A549 (cell line): ENCODE results near the gene LENG1. TPM values are rescaled to one million over a fixed set of nuclear protein-coding genes. Genes with fewer than 3 reads are reported as not detected.

Experiments
- BHLHE40 ChIP-seq: IDR thresholded peaks from 2 replicates; pipeline ENCODE4 v1.6.1; 2012; ENCODE audit warnings: low read depth, low read length, inconsistent platforms
- CBX2 ChIP-seq: fragments of 200-600 bp; sonication (generic); IDR thresholded peaks from 2 replicates; pipeline ENCODE4 v1.6.1; 2016; ENCODE audit warnings: low read depth, mild to moderate bottlenecking, borderline replicate concordance
- CEBPB ChIP-seq, 2 experiments: fragments of >200 bp in 1 of 2; sonication (Bioruptor Twin) in 1 of 2; formaldehyde crosslinking in 1 of 2; IDR thresholded peaks; 2 replicates each; pipeline ENCODE4 v1.6.1; 2012 to 2016
- CHD2 ChIP-seq: fragments of 150-350 bp; IDR thresholded peaks from 2 replicates; pipeline ENCODE4 v1.6.1; 2014; ENCODE audit warnings: low read length; ENCODE audit not compliant: partially characterized antibody
- CHD4 ChIP-seq: fragments of 200-600 bp; sonication (generic); IDR thresholded peaks from 2 replicates; pipeline ENCODE4 v1.6.1; 2016; ENCODE audit warnings: antibody characterized with exemption, mild to moderate bottlenecking, borderline replicate concordance
- EHMT2 ChIP-seq: fragments of 200-600 bp; sonication (generic); IDR thresholded peaks from 2 replicates; pipeline ENCODE4 v1.6.1; 2016; ENCODE audit warnings: antibody characterized with exemption, low read depth, mild to moderate bottlenecking, moderate library complexity
- ESRRA ChIP-seq: fragments of 150-350 bp; IDR thresholded peaks from 2 replicates; pipeline ENCODE4 v1.6.1; 2014; ENCODE audit warnings: mild to moderate bottlenecking, low read length, borderline replicate concordance
- FOSB ChIP-seq: fragments of 250-450 bp; sonication (Bioruptor Pico); IDR thresholded peaks from 2 replicates; pipeline ENCODE4 v1.5.0; 2020; ENCODE audit warnings: mild to moderate bottlenecking, moderate library complexity
- FOSL2 ChIP-seq, 2 experiments: fragments of 450-650 bp in 1 of 2; fragments of >200 bp in 1 of 2; sonication (Bioruptor Twin) in 1 of 2; formaldehyde crosslinking; IDR thresholded peaks; 2 replicates each; pipeline versions ENCODE4 v1.5.0 to v1.6.1; 2016 to 2020; ENCODE audit warnings: mild to moderate bottlenecking in 1 of 2, moderate library complexity in 1 of 2
- HDAC2 ChIP-seq: fragments of 200-600 bp; sonication (generic); IDR thresholded peaks from 2 replicates; pipeline ENCODE4 v1.6.1; 2016
- HOXA7 ChIP-seq: fragments of 250-450 bp; sonication (Bioruptor Pico); IDR thresholded peaks from 2 replicates; pipeline ENCODE4 v1.5.0; 2020; ENCODE audit warnings: mild to moderate bottlenecking, moderate library complexity
- HOXB13 ChIP-seq: fragments of 250-450 bp; sonication (Bioruptor Pico); IDR thresholded peaks from 2 replicates; pipeline ENCODE4 v1.5.0; 2020; ENCODE audit warnings: low read depth, mild to moderate bottlenecking, moderate library complexity
- JUN ChIP-seq, 2 experiments: fragments of >200 bp; sonication (Bioruptor Twin); formaldehyde crosslinking; IDR thresholded peaks; 2 replicates in 1 of 2; 3 replicates in 1 of 2; pipeline ENCODE4 v1.6.1; 2016 to 2017
- MAZ ChIP-seq: fragments of 150-350 bp; IDR thresholded peaks from 2 replicates; pipeline ENCODE4 v1.6.1; 2014; ENCODE audit warnings: antibody characterized with exemption, low read depth, low read length, borderline replicate concordance
- NFE2L2 ChIP-seq: fragments of 150-350 bp; conservative IDR thresholded peaks from 2 replicates; pipeline ENCODE4 v1.6.1; 2014; ENCODE audit warnings: low read length
- NR3C1 ChIP-seq: fragments of >200 bp; sonication (Bioruptor Twin); formaldehyde crosslinking; IDR thresholded peaks from 3 replicates; pipeline ENCODE4 v1.6.1; 2017
- PHF8 ChIP-seq: fragments of 200-600 bp; sonication (generic); IDR thresholded peaks from 2 replicates; pipeline ENCODE4 v1.6.1; 2016; ENCODE audit warnings: low read depth, mild to moderate bottlenecking, antibody characterized with exemption, moderate library complexity, borderline replicate concordance
- POLR2AphosphoS2 ChIP-seq: conservative IDR thresholded peaks from 2 replicates; pipeline ENCODE4 v1.6.1; 2012; ENCODE audit warnings: low read length, improper control_type of control experiment, inconsistent platforms
- RAD21 ChIP-seq, 2 experiments: fragments of >200 bp in 1 of 2; sonication (Bioruptor Twin) in 1 of 2; formaldehyde crosslinking in 1 of 2; IDR thresholded peaks in 1 of 2; conservative IDR thresholded peaks in 1 of 2; 2 replicates in 1 of 2; 3 replicates in 1 of 2; pipeline ENCODE4 v1.6.1; 2012 to 2018; ENCODE audit warnings: inconsistent platforms in 1 of 2
- RFX5 ChIP-seq: fragments of 450-650 bp; IDR thresholded peaks from 2 replicates; pipeline ENCODE4 v1.7.1; 2014; ENCODE audit warnings: antibody characterized with exemption, mild to moderate bottlenecking, moderate library complexity
- RNF2 ChIP-seq: fragments of 200-600 bp; sonication (generic); IDR thresholded peaks from 2 replicates; pipeline ENCODE4 v1.6.1; 2016; ENCODE audit warnings: low read depth, mild to moderate bottlenecking, antibody characterized with exemption, moderate library complexity, borderline replicate concordance
- SMC3 ChIP-seq: fragments of >200 bp; sonication (Bioruptor Twin); formaldehyde crosslinking; IDR thresholded peaks from 3 replicates; pipeline ENCODE4 v1.6.1; 2018; ENCODE audit warnings: inconsistent platforms
- SREBF2 ChIP-seq: fragments of 450-650 bp; IDR thresholded peaks from 2 replicates; pipeline ENCODE4 v1.6.1; 2014; ENCODE audit warnings: mild to moderate bottlenecking, moderate library complexity
- TFCP2L1 ChIP-seq: fragments of 250-450 bp; sonication (Bioruptor Pico); IDR thresholded peaks from 2 replicates; pipeline ENCODE4 v1.5.0; 2021; ENCODE audit warnings: mild to moderate bottlenecking
- polyA plus RNA-seq, 4 experiments: library from polyadenylated mRNA; depleted of rRNA in 3 of 4; stranded (reverse); fragments of >200 nt; fragmentation: RNase III in 1 of 4; extraction: RNeasy Plus Mini Kit Qiagen cat#74134 plus additional on column Dnase treatment in 1 of 4; gene quantifications; 2 replicates in 3 of 4; 3 replicates in 1 of 4; pipeline ENCODE4 v1.2.3, GENCODE V29; 2011 to 2017
- TF ChIP-seq, protein P1 (sequence below): fragments of 200-600 bp; sonication (generic); IDR thresholded peaks from 2 replicates; pipeline ENCODE4 v1.6.1; 2016; ENCODE audit warnings: antibody characterized with exemption, mild to moderate bottlenecking, moderate library complexity
- TF ChIP-seq, protein P2 (sequence below): fragments of >200 bp; sonication (Bioruptor Twin); formaldehyde crosslinking; IDR thresholded peaks from 3 replicates; pipeline ENCODE4 v1.5.1; 2016
- TF ChIP-seq, protein P3 (sequence below): fragments of >200 bp; sonication (Bioruptor Twin); formaldehyde crosslinking; IDR thresholded peaks from 2 replicates; pipeline ENCODE4 v1.6.1; 2016
- TF ChIP-seq, protein P4 (sequence below): fragments of 150-350 bp; IDR thresholded peaks from 2 replicates; pipeline ENCODE4 v1.6.1; 2014; ENCODE audit warnings: low read depth, mild to moderate bottlenecking, low read length
- TF ChIP-seq, protein P5 (sequence below): fragments of 450-650 bp; IDR thresholded peaks from 2 replicates; pipeline ENCODE4 v1.6.1; 2014; ENCODE audit warnings: antibody characterized with exemption
- TF ChIP-seq, protein P6 (sequence below): IDR thresholded peaks from 2 replicates; pipeline ENCODE4 v1.6.1; 2012
- TF ChIP-seq, protein P7 (sequence below): fragments of 250-450 bp; sonication (Bioruptor Pico); IDR thresholded peaks from 2 replicates; pipeline ENCODE4 v1.5.0; 2021; ENCODE audit warnings: mild to moderate bottlenecking, moderate library complexity, borderline replicate concordance

Gene LENG1
- polyA plus RNA-seq, 2 of the 4 experiments (the other 2 are of a cell fraction) = 13.3 to 13.8 TPM

DNA sequence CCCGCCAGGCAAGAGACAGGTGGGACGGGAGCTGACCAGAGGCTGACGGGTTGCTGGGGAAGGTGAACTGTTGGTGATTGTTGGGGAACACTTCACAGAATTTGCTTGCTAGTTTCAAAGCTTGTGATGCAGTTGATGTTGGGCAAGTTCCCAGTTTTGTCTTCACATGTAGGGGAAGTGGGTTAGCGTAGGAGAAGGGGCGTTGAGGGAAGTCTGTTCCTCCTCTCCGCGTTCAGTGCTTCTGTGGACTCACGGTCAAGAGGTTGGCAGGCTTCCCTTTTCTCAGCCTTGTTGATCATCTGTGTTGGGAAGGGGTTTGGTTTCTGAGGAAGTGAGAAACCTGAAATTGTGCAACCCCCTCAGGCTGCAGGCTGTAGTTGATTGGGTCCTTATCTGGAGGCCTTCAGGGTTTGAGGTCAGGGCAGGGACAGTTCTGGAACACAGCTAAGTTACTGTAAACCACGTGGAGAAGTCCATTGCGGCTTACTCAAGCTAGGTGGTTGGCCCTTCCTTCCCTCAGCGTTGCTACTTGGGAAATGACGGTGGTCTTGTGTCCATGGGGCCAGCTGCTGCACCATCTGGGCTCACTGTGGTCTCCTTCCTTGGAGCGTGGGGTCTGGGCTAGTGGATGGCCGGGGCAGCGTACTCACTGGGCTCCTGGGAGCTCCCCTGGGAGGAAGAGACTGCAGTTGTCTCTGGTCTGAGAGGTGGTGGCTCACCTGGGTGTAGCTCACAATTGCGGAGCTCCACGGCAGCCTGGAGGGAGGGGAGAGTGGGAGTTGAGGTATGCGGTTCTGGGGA, 48.7 kb upstream of the LENG1 start (continued):
- TF ChIP-seq, protein P1, sequence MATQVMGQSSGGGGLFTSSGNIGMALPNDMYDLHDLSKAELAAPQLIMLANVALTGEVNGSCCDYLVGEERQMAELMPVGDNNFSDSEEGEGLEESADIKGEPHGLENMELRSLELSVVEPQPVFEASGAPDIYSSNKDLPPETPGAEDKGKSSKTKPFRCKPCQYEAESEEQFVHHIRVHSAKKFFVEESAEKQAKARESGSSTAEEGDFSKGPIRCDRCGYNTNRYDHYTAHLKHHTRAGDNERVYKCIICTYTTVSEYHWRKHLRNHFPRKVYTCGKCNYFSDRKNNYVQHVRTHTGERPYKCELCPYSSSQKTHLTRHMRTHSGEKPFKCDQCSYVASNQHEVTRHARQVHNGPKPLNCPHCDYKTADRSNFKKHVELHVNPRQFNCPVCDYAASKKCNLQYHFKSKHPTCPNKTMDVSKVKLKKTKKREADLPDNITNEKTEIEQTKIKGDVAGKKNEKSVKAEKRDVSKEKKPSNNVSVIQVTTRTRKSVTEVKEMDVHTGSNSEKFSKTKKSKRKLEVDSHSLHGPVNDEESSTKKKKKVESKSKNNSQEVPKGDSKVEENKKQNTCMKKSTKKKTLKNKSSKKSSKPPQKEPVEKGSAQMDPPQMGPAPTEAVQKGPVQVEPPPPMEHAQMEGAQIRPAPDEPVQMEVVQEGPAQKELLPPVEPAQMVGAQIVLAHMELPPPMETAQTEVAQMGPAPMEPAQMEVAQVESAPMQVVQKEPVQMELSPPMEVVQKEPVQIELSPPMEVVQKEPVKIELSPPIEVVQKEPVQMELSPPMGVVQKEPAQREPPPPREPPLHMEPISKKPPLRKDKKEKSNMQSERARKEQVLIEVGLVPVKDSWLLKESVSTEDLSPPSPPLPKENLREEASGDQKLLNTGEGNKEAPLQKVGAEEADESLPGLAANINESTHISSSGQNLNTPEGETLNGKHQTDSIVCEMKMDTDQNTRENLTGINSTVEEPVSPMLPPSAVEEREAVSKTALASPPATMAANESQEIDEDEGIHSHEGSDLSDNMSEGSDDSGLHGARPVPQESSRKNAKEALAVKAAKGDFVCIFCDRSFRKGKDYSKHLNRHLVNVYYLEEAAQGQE = no peak; the same call in 1 of the 2 replicates
- no peak for TF ChIP-seq CHD4
- no peak for TF ChIP-seq RAD21 (conservative IDR thresholded peaks at IDR 0.05 in 1 of 2, IDR thresholded peaks at IDR 0.05 in 1 of 2)
- TF ChIP-seq FOSL2 (IDR thresholded peaks at IDR 0.05) = no peak
- no peak; the same call in 1 of the 2 replicates for TF ChIP-seq FOSL2 (CRISPR knock-in tag; IDR thresholded peaks at IDR 0.05)
- TF ChIP-seq SREBF2 = no peak
- peak; percentile 96 for TF ChIP-seq TFCP2L1 (CRISPR knock-in tag)
- no peak for TF ChIP-seq NFE2L2
- peak; percentile 98 for TF ChIP-seq HOXA7 (CRISPR knock-in tag)
- no peak for TF ChIP-seq SMC3
- TF ChIP-seq RFX5 = no peak
- TF ChIP-seq, protein P2, sequence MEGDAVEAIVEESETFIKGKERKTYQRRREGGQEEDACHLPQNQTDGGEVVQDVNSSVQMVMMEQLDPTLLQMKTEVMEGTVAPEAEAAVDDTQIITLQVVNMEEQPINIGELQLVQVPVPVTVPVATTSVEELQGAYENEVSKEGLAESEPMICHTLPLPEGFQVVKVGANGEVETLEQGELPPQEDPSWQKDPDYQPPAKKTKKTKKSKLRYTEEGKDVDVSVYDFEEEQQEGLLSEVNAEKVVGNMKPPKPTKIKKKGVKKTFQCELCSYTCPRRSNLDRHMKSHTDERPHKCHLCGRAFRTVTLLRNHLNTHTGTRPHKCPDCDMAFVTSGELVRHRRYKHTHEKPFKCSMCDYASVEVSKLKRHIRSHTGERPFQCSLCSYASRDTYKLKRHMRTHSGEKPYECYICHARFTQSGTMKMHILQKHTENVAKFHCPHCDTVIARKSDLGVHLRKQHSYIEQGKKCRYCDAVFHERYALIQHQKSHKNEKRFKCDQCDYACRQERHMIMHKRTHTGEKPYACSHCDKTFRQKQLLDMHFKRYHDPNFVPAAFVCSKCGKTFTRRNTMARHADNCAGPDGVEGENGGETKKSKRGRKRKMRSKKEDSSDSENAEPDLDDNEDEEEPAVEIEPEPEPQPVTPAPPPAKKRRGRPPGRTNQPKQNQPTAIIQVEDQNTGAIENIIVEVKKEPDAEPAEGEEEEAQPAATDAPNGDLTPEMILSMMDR = no peak
- no peak for TF ChIP-seq ESRRA
- no peak for TF ChIP-seq HOXB13 (CRISPR knock-in tag)
- no peak for TF ChIP-seq NR3C1
- TF ChIP-seq MAZ = no peak
- TF ChIP-seq PHF8 = no peak
- TF ChIP-seq RNF2 = no peak
- peak; percentile 92; the same call in 1 of the 2 replicates for TF ChIP-seq POLR2AphosphoS2
- TF ChIP-seq, protein P3, sequence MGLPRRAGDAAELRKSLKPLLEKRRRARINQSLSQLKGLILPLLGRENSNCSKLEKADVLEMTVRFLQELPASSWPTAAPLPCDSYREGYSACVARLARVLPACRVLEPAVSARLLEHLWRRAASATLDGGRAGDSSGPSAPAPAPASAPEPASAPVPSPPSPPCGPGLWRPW = no peak
- TF ChIP-seq CBX2 = no peak
- TF ChIP-seq, protein P4, sequence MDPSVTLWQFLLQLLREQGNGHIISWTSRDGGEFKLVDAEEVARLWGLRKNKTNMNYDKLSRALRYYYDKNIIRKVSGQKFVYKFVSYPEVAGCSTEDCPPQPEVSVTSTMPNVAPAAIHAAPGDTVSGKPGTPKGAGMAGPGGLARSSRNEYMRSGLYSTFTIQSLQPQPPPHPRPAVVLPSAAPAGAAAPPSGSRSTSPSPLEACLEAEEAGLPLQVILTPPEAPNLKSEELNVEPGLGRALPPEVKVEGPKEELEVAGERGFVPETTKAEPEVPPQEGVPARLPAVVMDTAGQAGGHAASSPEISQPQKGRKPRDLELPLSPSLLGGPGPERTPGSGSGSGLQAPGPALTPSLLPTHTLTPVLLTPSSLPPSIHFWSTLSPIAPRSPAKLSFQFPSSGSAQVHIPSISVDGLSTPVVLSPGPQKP = no peak
- TF ChIP-seq, protein P5, sequence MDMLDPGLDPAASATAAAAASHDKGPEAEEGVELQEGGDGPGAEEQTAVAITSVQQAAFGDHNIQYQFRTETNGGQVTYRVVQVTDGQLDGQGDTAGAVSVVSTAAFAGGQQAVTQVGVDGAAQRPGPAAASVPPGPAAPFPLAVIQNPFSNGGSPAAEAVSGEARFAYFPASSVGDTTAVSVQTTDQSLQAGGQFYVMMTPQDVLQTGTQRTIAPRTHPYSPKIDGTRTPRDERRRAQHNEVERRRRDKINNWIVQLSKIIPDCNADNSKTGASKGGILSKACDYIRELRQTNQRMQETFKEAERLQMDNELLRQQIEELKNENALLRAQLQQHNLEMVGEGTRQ = no peak
- no peak for TF ChIP-seq EHMT2
- peak; percentile 95 for TF ChIP-seq FOSB (CRISPR knock-in tag)
- TF ChIP-seq, protein P6, sequence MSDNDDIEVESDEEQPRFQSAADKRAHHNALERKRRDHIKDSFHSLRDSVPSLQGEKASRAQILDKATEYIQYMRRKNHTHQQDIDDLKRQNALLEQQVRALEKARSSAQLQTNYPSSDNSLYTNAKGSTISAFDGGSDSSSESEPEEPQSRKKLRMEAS = no peak
- TF ChIP-seq CHD2 = peak; percentile 45
- TF ChIP-seq, protein P7, sequence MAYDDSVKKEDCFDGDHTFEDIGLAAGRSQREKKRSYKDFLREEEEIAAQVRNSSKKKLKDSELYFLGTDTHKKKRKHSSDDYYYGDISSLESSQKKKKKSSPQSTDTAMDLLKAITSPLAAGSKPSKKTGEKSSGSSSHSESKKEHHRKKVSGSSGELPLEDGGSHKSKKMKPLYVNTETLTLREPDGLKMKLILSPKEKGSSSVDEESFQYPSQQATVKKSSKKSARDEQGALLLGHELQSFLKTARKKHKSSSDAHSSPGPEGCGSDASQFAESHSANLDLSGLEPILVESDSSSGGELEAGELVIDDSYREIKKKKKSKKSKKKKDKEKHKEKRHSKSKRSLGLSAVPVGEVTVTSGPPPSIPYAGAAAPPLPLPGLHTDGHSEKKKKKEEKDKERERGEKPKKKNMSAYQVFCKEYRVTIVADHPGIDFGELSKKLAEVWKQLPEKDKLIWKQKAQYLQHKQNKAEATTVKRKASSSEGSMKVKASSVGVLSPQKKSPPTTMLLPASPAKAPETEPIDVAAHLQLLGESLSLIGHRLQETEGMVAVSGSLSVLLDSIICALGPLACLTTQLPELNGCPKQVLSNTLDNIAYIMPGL (CRISPR knock-in tag) = peak; percentile 80
- TF ChIP-seq BHLHE40 = no peak
- no peak for TF ChIP-seq HDAC2
- TF ChIP-seq JUN (IDR thresholded peaks at IDR 0.05) = peak; percentile 68 to 79; a peak in 4 of 5 replicates
- TF ChIP-seq CEBPB (IDR thresholded peaks at IDR 0.05) = peak; percentile 8 to 66; a peak in 2 of 4 replicates
